IMR-90 (cell line): ENCODE measurements around the gene COL1A1. TPM values are rescaled to one million over a fixed set of nuclear protein-coding genes. Genes with fewer than 3 reads are reported as not detected.
A peak's percentile ranks its signal among the peaks of the same experiment; 100 is the strongest.

ENCODE experiments used
- CHD1 ChIP-seq: IDR thresholded peaks from 2 replicates; pipeline ENCODE4 v1.6.1; 2012; ENCODE audit warnings: low read depth, low read length, improper control_type of control experiment
- CTCF ChIP-seq: conservative IDR thresholded peaks from 2 replicates; pipeline ENCODE4 v1.5.1; 2012; ENCODE audit warnings: mild to moderate bottlenecking, low read depth, low read length, improper control_type of control experiment
- polyA plus RNA-seq, 3 experiments: library from polyadenylated mRNA; depleted of rRNA; stranded (reverse); fragments of >200 nt; gene quantifications; 2 replicates each; pipeline ENCODE4 v1.2.3, GENCODE V29; 2012; ENCODE audit warnings: low replicate concordance in 1 of 3
- total RNA-seq: library from RNA; depleted of rRNA; stranded (reverse); fragments of >200 nt; gene quantifications from 2 replicates; pipeline ENCODE4 v1.2.3, GENCODE V29; 2012

The COL1A1 gene
- total and polyA plus RNA-seq, 2 of the 4 experiments (the other 2 are of a cell fraction), result 2,180 to 4,350 TPM

DNA sequence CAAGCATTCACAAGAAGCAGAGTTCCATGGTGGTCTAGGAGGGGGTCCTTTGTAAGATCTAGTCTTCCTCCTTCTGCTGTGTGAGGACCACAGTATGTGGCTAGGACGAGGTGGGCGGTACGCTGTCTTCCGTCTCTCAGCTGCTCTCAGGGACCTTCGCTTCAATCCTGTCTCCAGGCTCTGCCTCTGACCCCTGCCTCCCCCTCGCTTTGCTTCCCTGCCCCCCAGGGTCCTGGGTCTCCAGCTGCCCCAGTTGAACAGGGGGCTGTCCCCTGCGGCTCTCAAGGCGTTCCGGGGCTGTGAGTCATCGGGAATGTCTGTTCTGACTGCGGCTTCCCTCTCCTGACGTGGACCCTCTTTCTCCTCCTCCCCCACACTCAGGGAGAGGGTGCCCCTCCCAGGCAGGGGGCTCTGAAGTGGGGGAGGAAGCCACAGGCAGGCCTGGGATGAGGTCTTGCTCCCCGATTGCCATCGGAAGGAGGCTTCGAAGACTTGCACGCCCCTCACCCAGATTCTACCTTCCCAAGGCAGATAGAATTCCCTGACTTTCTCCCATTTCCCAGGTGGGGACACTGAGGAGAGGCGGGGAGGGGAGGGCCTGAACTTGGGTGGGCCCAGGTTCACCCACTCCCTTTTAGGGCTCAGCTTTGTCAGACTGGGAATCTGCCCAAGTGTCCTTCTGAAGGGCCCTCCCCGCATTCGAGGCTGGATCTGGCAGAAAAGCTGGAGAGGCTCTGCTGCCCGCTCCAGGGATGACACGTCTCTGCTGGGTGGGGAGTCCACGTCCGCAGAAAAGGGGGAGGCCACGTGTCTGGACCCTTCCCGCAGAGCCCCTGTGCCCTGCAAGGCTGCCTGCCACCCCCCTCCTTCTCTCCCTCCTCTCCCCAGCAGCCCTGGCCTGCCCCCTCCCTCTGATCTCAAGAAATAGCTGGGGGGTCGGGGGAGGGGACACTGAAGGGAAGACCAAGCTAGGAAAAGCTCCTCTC is 9.1 kb upstream of the COL1A1 start (continued):
- TF ChIP-seq CTCF (no peak), CHD1 (peak; percentile 87; the same call in 1 of the 2 replicates)
